HCT116 (cell line): ENCODE results near the gene ADNP2. TPM values are rescaled to one million over a fixed set of nuclear protein-coding genes. Genes with fewer than 3 reads are reported as not detected.

Experiments
- ATAC-seq: fragments of 200-7000 bp; cut with Tn5 transposase; 2 replicates; pipeline ENCODE4 v1.9.1; 2020; ENCODE audit warnings: mild to moderate bottlenecking, moderate library complexity
- BruUV-seq: library from RNA; stranded (reverse); fragments of 400-500 nt; replicated peaks from 2 replicates; lab custom pipeline; 2021; lab: Mats Ljungman, UMichigan
- CTCF ChIA-PET: fragments of 300-600 bp; sonication (Branson Sonifier 250); formaldehyde crosslinking; loops from one replicate; lab custom pipeline; 2021; ENCODE audit warnings: antibody characterized with exemption; lab: Charles Lee
- POLR2A ChIA-PET: fragments of 300-600, 350-600 bp; sonication (Branson Sonifier 250); formaldehyde crosslinking; loops from one replicate; lab custom pipeline; 2021; ENCODE audit warnings: antibody characterized with exemption; lab: Charles Lee
- RAD21 ChIA-PET, 2 experiments: fragments of 300-600 bp; sonication (Branson Sonifier 250); formaldehyde crosslinking; loops; one replicate each; lab custom pipeline; 2023; ENCODE audit warnings: low total read pairs in 2 of 2; ENCODE audit not compliant: uncharacterized antibody in 2 of 2, unreplicated experiment in 2 of 2, low non-redundant PET in 1 of 2; lab: Charles Lee
- DNase-seq: peaks from one replicate; pipeline ENCODE4 v3.0.0-alpha.2; 2010; ENCODE audit warnings: low read depth, low spot score
- H2AFZ ChIP-seq: fragments of 200-600 bp; shearing (Covaris generic), sonication (generic); 2 replicates; pipeline ENCODE4 v1.6.1; 2017; ENCODE audit warnings: low read depth, mixed run types, mixed read lengths, antibody characterized with exemption, low read length; ENCODE audit not compliant: poor library complexity, severe bottlenecking
- H3K27ac ChIP-seq: 2 replicates; pipeline ENCODE4 v1.5.1; 2012; ENCODE audit warnings: low read depth, low read length
- H3K27me3 ChIP-seq: fragments of 200-600 bp; sonication (generic); 2 replicates; pipeline ENCODE4 v1.6.1; 2016; ENCODE audit warnings: mixed run types, low read length, mixed read lengths; ENCODE audit not compliant: insufficient read depth
- H3K36me3 ChIP-seq, 2 experiments: fragments of 200-500 bp in 1 of 2; fragments of 200-600 bp in 1 of 2; sonication (Bioruptor generic) in 1 of 2; sonication (generic) in 1 of 2; 2 replicates each; pipeline versions ENCODE4 v1.5.1 to v1.6.1; 2014 to 2016; ENCODE audit warnings: low read length in 2 of 2, inconsistent platforms in 1 of 2, mixed read lengths in 1 of 2, mixed run types in 1 of 2; ENCODE audit not compliant: insufficient read depth in 2 of 2, control insufficient read depth in 1 of 2
- H3K4me1 ChIP-seq, 2 experiments: fragments of 200-600 bp in 1 of 2; sonication (generic) in 1 of 2; 2 replicates each; pipeline versions ENCODE4 v1.5.1 to v1.6.1; 2012 to 2017; ENCODE audit warnings: low read length in 2 of 2, inconsistent platforms in 1 of 2, mild to moderate bottlenecking in 1 of 2, mixed read lengths in 1 of 2, mixed run types in 1 of 2, moderate library complexity in 1 of 2; ENCODE audit not compliant: insufficient read depth in 2 of 2, control insufficient read depth in 1 of 2
- H3K4me2 ChIP-seq: fragments of 200-600 bp; sonication (generic); 2 replicates; pipeline ENCODE4 v1.6.1; 2017; ENCODE audit warnings: mixed run types, low read length, mixed read lengths
- H3K4me3 ChIP-seq, 2 experiments: fragments of 200-600 bp in 1 of 2; sonication (generic) in 1 of 2; replicated peaks in 1 of 2; 2 replicates each; pipeline ENCODE4 v1.5.1; 2011 to 2016; ENCODE audit warnings: low read length in 2 of 2, control low read depth in 1 of 2, low read depth in 1 of 2, mild to moderate bottlenecking in 1 of 2, mixed read lengths in 1 of 2, mixed run types in 1 of 2
- H3K79me2 ChIP-seq: fragments of 200-600 bp; sonication (generic); 2 replicates; pipeline ENCODE4 v1.6.1; 2017; ENCODE audit warnings: mild to moderate bottlenecking, mixed run types, low read length, moderate library complexity, mixed read lengths; ENCODE audit not compliant: insufficient read depth
- H3K9ac ChIP-seq: fragments of 200-600 bp; sonication (generic); 2 replicates; pipeline ENCODE4 v1.6.1; 2016; ENCODE audit warnings: low read length, mixed read lengths
- H3K9me2 ChIP-seq: fragments of 200-600 bp; sonication (generic), shearing (Covaris generic); 2 replicates; pipeline ENCODE4 v1.6.1; 2017; ENCODE audit warnings: mixed run types, mild to moderate bottlenecking, moderate library complexity; ENCODE audit not compliant: insufficient read depth
- H3K9me3 ChIP-seq, 2 experiments: fragments of 200-500 bp in 1 of 2; fragments of 200-600 bp in 1 of 2; sonication (Bioruptor generic) in 1 of 2; sonication (generic) in 1 of 2; 2 replicates each; pipeline ENCODE4 v1.6.1; 2014 to 2017; ENCODE audit warnings: low read length in 2 of 2, mixed read lengths in 2 of 2, inconsistent platforms in 1 of 2, low read depth in 1 of 2, mild to moderate bottlenecking in 1 of 2, mixed run types in 1 of 2, moderate library complexity in 1 of 2; ENCODE audit not compliant: control insufficient read depth in 1 of 2, insufficient read depth in 1 of 2
- H4K20me1 ChIP-seq: fragments of 200-600 bp; sonication (generic), shearing (Covaris generic); 2 replicates; pipeline ENCODE4 v1.6.1; 2017; ENCODE audit warnings: mixed run types, mild to moderate bottlenecking, moderate library complexity; ENCODE audit not compliant: insufficient read depth
- EGR1 ChIP-seq: IDR thresholded peaks from 2 replicates; pipeline ENCODE4 v1.6.1; 2012; ENCODE audit warnings: low read depth
- POLR2AphosphoS5 ChIP-seq: IDR thresholded peaks from 2 replicates; pipeline ENCODE4 v1.6.1; 2011; ENCODE audit warnings: mild to moderate bottlenecking, low read depth, low read length, moderate library complexity
- SRF ChIP-seq: IDR thresholded peaks from 2 replicates; pipeline ENCODE4 v1.6.1; 2012; ENCODE audit warnings: low read depth
- ZFX ChIP-seq: fragments of 450-650 bp; IDR thresholded peaks from 2 replicates; pipeline ENCODE4 v1.6.1; 2017
- ZNF274 ChIP-seq: fragments of 200-500 bp; sonication (Bioruptor generic); IDR thresholded peaks from 2 replicates; pipeline ENCODE4 v1.6.1; 2014; ENCODE audit warnings: mild to moderate bottlenecking, low read depth, low read length, inconsistent platforms
- intact Hi-C: fragments of 100-400 bp; cut with micrococcal nuclease; formaldehyde crosslinking; loops from 2 replicates; pipeline ENCODE4 v1.10.0; 2022
- total RNA-seq: library from RNA; stranded (reverse); gene quantifications from one replicate; pipeline ENCODE4 v1.2.1, GENCODE V29; 2021; ENCODE audit not compliant: unreplicated experiment
- TF ChIP-seq, protein P1 (sequence below): IDR thresholded peaks from 2 replicates; pipeline ENCODE4 v1.6.1; 2011; ENCODE audit warnings: mild to moderate bottlenecking, low read length, moderate library complexity; ENCODE audit not compliant: insufficient replicate concordance; ENCODE audit errors: extremely low read depth
- TF ChIP-seq, protein P2 (sequence below): IDR thresholded peaks from 2 replicates; pipeline ENCODE4 v1.6.1; 2012

Gene ADNP2
- total RNA-seq, 1 experiment from 2014 or later = 45.4 TPM

GRCh38 chr18:80065705-80066104 is 43.4 kb upstream of the ADNP2 start (continued):
- TF ChIP-seq POLR2AphosphoS5 = no peak
- no peak for TF ChIP-seq ZFX

DNA sequence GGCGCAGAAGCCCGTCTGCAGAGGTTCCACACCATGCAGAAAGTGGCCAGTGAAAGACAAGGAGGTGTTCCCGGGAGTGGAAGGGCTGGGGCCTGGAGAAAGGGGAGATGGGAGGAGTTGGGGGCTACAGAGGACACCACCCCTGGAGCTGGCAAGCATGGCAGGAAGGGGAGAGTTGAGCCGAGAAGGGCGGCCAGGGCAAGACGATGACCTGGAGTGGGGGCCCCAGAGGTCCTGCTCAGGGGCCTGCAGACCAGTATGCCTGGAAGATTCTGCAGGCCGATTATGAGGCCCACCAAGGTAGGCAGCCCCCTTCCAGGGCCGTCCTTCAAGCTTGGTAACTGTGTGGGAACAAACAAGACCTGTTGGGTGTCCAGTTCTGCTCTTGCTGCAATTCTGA is 41.7 kb upstream of the ADNP2 start:
- no peak overlapping the region for H3K9ac ChIP-seq
- no peaks in the 10 kb centered on the region for H3K36me3 ChIP-seq
- intact Hi-C loops = no loop called here
- H2AFZ ChIP-seq = no peak overlapping the region
- TF ChIP-seq POLR2AphosphoS5 (no peak), SRF (no peak), ZFX (no peak), EGR1 (no peak), ZNF274 (no peak)
- TF ChIP-seq, protein P1, sequence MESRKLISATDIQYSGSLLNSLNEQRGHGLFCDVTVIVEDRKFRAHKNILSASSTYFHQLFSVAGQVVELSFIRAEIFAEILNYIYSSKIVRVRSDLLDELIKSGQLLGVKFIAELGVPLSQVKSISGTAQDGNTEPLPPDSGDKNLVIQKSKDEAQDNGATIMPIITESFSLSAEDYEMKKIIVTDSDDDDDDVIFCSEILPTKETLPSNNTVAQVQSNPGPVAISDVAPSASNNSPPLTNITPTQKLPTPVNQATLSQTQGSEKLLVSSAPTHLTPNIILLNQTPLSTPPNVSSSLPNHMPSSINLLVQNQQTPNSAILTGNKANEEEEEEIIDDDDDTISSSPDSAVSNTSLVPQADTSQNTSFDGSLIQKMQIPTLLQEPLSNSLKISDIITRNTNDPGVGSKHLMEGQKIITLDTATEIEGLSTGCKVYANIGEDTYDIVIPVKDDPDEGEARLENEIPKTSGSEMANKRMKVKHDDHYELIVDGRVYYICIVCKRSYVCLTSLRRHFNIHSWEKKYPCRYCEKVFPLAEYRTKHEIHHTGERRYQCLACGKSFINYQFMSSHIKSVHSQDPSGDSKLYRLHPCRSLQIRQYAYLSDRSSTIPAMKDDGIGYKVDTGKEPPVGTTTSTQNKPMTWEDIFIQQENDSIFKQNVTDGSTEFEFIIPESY = no peak
- TF ChIP-seq, protein P2, sequence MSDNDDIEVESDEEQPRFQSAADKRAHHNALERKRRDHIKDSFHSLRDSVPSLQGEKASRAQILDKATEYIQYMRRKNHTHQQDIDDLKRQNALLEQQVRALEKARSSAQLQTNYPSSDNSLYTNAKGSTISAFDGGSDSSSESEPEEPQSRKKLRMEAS = no peak
- DNase-seq (no peak), ATAC-seq (no peak)
- RAD21 ChIA-PET = no interaction called here
- H3K27me3 ChIP-seq = no peaks in the 10 kb centered on the region
- POLR2A ChIA-PET = no interaction called here
- H3K4me3 ChIP-seq = no peak overlapping the region
- no peaks in the 10 kb centered on the region for H3K79me2 ChIP-seq
- no peaks in the 10 kb centered on the region for H3K9me3 ChIP-seq
- H3K27ac ChIP-seq = no peak overlapping the region
- no peaks in the 10 kb centered on the region for H3K4me1 ChIP-seq
- CTCF ChIA-PET = no interaction called here
- no TSS peak for BruUV-seq
- H4K20me1 ChIP-seq = no peaks in the 10 kb centered on the region
- no peak overlapping the region for H3K4me2 ChIP-seq
- no peaks in the 10 kb centered on the region for H3K9me2 ChIP-seq
